ENCODE data around the gene CRADD. TPM values are rescaled to one million over a fixed set of nuclear protein-coding genes. Genes with fewer than 3 reads are reported as not detected.
A peak's percentile ranks its signal among the peaks of the same experiment; 100 is the strongest.

CRADD gene
- total and polyA plus RNA-seq, 2 of the 4 experiments (the other 2 are of a cell fraction) = 11.1 to 14.0 TPM

- no peak overlapping the region for H3K18ac ChIP-seq (ENCODE audit: low read depth, low read length)
- no peaks in the 10 kb centered on the region for H3K27me3 ChIP-seq (ENCODE audit: control insufficient read depth, insufficient read depth, low read length)
- H3K23ac ChIP-seq (ENCODE audit: low read depth, low read length) = no peak overlapping the region
- H3K4ac ChIP-seq (ENCODE audit: low read depth, low read length) = 0 out of 2 replicates have a peak overlapping the region, but pooled peaks have one; percentile 36
- no peak overlapping the region; the same call in 1 of the 2 replicates for H2BK120ac ChIP-seq (ENCODE audit: low read depth, low read length)
- WGBS, 2 experiments (ENCODE audit: extremely low coverage in 2 of 2, insufficient read length in 1 of 2) = no CpG with 5 or more reads among the region's 3 CpGs
- H4K5ac ChIP-seq (ENCODE audit: low read depth, low read length) = no peak overlapping the region
- TF ChIP-seq POLR2A (IDR thresholded peaks at IDR 0.05; ENCODE audit: low read depth, low read length) (no peak), FOS (IDR thresholded peaks at IDR 0.05; ENCODE audit: low read depth, low read length) (no peak), RFX5 (IDR thresholded peaks at IDR 0.05; ENCODE audit: low read depth, low read length) (no peak), MAZ (IDR thresholded peaks at IDR 0.05; ENCODE audit: borderline replicate concordance, low read depth, low read length) (no peak), CTCF (conservative IDR thresholded peaks at IDR 0.05; ENCODE audit: low read depth, low read length) (no peak), USF2 (IDR thresholded peaks at IDR 0.05; ENCODE audit: low read depth, low read length) (no peak), NFE2L2 (IDR thresholded peaks at IDR 0.05; ENCODE audit: low read depth, low read length) (no peak), CEBPB (IDR thresholded peaks at IDR 0.05; ENCODE audit: low read depth, low read length) (no peak), BHLHE40 (IDR thresholded peaks at IDR 0.05; ENCODE audit: low read depth, low read length) (no peak), SMC3 (IDR thresholded peaks at IDR 0.05; ENCODE audit: low read depth, low read length) (no peak), MXI1 (IDR thresholded peaks at IDR 0.05; ENCODE audit: borderline replicate concordance, low read depth, low read length) (no peak), RCOR1 (IDR thresholded peaks at IDR 0.05; ENCODE audit: insufficient replicate concordance, low read length) (no peak), MAFK (IDR thresholded peaks at IDR 0.05; ENCODE audit: low read depth, low read length) (no peak), ELK1 (IDR thresholded peaks at IDR 0.05; ENCODE audit: borderline replicate concordance, low read depth, low read length) (no peak), RAD21 (IDR thresholded peaks at IDR 0.05; ENCODE audit: low read length) (no peak)
- no peaks in the 10 kb centered on the region for H3K36me3 ChIP-seq (ENCODE audit: control insufficient read depth, insufficient read depth, low read length)
- no peak overlapping the region for H3K14ac ChIP-seq (replicated peaks; ENCODE audit: low read depth, low read length)
- ATAC-seq (ENCODE audit: low read depth) = no peak
- H2AFZ ChIP-seq (replicated peaks; ENCODE audit: low read length, poor library complexity) = no peak overlapping the region
- dilution Hi-C loops (cut with HindIII; ENCODE audit: low sequenced_read_pairs, unreplicated experiment) = no loop called here
- no peaks in the 10 kb centered on the region for H4K20me1 ChIP-seq (ENCODE audit: insufficient read depth, low read length)
- H3K9me3 ChIP-seq (ENCODE audit: control insufficient read depth, insufficient read depth, low read length) = peaks cover 8% of the 10 kb centered on the region
- intact Hi-C loops (cut with micrococcal nuclease) = no loop called here
- H3K4me1 ChIP-seq (ENCODE audit: control insufficient read depth, insufficient read depth, low read length) = peaks cover 9% of the 10 kb centered on the region
- peaks cover 10% of the 10 kb centered on the region for H3K9me1 ChIP-seq (ENCODE audit: insufficient read depth, low read length)
- no peak overlapping the region for H2BK5ac ChIP-seq (ENCODE audit: low read depth, low read length, poor library complexity, severe bottlenecking)
- no peak overlapping the region for H2AK9ac ChIP-seq (replicated peaks; ENCODE audit: low read depth, low read length, poor library complexity)
- no peak for DNase-seq
- no peak overlapping the region for H3K56ac ChIP-seq (ENCODE audit: extremely low read depth, insufficient read depth, low read length)
- in situ Hi-C loops (cut with MboI; ENCODE audit: low sequenced_read_pairs) = no loop called here
- H2BK20ac ChIP-seq (ENCODE audit: low read depth, low read length) = peak overlapping the region; percentile 50; the same call in 1 of the 2 replicates
- no peak overlapping the region for H4K8ac ChIP-seq (ENCODE audit: low read depth in 2 of 2, low read length in 2 of 2)
- no peak overlapping the region for H3K4me3 ChIP-seq (ENCODE audit: insufficient read depth, low read depth, low read length)
- no peak overlapping the region for H3K9ac ChIP-seq (ENCODE audit: low read depth, low read length)
- H3K79me1 ChIP-seq (ENCODE audit: low read depth in 1 of 2, low read length in 2 of 2) = no peaks in the 10 kb centered on the region
- POLR2A ChIA-PET (ENCODE audit: unreplicated experiment) = no interaction called here
- H3K27ac ChIP-seq (ENCODE audit: insufficient read depth, low read length) = no peak overlapping the region
- no peak overlapping the region for H2AK5ac ChIP-seq (ENCODE audit: low read depth, low read length)
- CTCF ChIA-PET = no interaction called here
- H4K91ac ChIP-seq (ENCODE audit: insufficient read depth, low read depth, low read length) = no peak overlapping the region
- no peak overlapping the region for H3K4me2 ChIP-seq (ENCODE audit: low read depth, low read length)
- no TSS peak for BruUV-seq (replicated peaks)
- 0 out of 3 replicates have a peak overlapping the region, but pooled peaks have one; percentile 15 for H2BK15ac ChIP-seq (ENCODE audit: low read depth, low read length)
Observed at GRCh38 chr12:93921521-93921920, 244.3 kb downstream of the CRADD start.

Data from IMR-90 (cell line).